RWPE2 (cell line): Measurements from ENCODE around the gene PAN3.

ENCODE experiments used
- ATAC-seq: fragments of 200-7000 bp; cut with Tn5 transposase; 3 replicates; pipeline ENCODE4 v1.9.1; 2021; ENCODE audit warnings: low read depth
- DNase-seq: peaks from one replicate; pipeline ENCODE4 v3.0.0-alpha.2; 2020; ENCODE audit warnings: low spot score
- H3K27ac ChIP-seq: fragments of 450-650 bp; 2 replicates; pipeline ENCODE4 v1.5.1; 2017; ENCODE audit warnings: mild to moderate bottlenecking; ENCODE audit not compliant: poor library complexity, severe bottlenecking
- H3K27me3 ChIP-seq: fragments of 250-450 bp; sonication (Bioruptor Pico); 2 replicates; pipeline ENCODE4 v1.5.1; 2021; ENCODE audit warnings: mild to moderate bottlenecking, moderate library complexity; ENCODE audit not compliant: insufficient read depth, poor library complexity, severe bottlenecking
- H3K36me3 ChIP-seq: fragments of 250-450 bp; sonication (Bioruptor Pico); 2 replicates; pipeline ENCODE4 v1.5.1; 2020; ENCODE audit warnings: low read depth, mild to moderate bottlenecking, moderate library complexity
- H3K4me1 ChIP-seq: fragments of 250-450 bp; sonication (Bioruptor Pico); 2 replicates; pipeline ENCODE4 v1.5.1; 2021; ENCODE audit warnings: mild to moderate bottlenecking, moderate library complexity; ENCODE audit not compliant: insufficient read depth, poor library complexity, severe bottlenecking
- H3K4me3 ChIP-seq: fragments of 250-450 bp; sonication (Bioruptor Pico); 2 replicates; pipeline ENCODE4 v1.5.1; 2021; ENCODE audit warnings: mild to moderate bottlenecking, moderate library complexity; ENCODE audit not compliant: severe bottlenecking
- H3K9me3 ChIP-seq: fragments of 250-450 bp; sonication (Bioruptor Pico); 2 replicates; pipeline ENCODE4 v1.5.1; 2021; ENCODE audit warnings: mild to moderate bottlenecking, moderate library complexity; ENCODE audit not compliant: severe bottlenecking
- CTCF ChIP-seq: fragments of 450-650 bp; IDR thresholded peaks from one replicate; pipeline ENCODE4 v1.5.1; 2017; ENCODE audit warnings: mild to moderate bottlenecking, moderate library complexity; ENCODE audit not compliant: poor library complexity, severe bottlenecking

PAN3 gene

DNA sequence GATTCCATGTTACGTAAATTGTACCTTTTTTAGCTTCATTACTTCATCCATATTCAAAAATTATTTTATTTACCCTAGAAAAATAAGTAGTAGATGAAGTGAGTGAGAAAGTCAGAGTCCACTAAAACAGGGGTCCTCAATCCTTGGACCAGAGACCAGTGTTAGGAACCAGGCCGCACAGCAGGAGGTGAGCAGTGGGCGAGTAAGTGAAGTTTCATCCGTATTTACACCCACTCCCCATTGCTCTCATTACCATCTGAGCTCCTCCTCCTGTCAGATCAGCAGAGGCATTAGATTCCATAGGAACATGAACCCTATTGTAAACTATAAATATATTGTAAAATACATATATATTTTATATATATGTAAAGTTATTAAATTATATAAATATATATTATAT, 119.0 kb downstream of the PAN3 start:
- H3K27me3 ChIP-seq: no peaks in the 10 kb centered on the region
- TF ChIP-seq CTCF: no peak
- no peak overlapping the region for H3K27ac ChIP-seq
- H3K4me3 ChIP-seq: no peak overlapping the region
- no peak for DNase-seq
- H3K36me3 ChIP-seq: peaks cover 35% of the 10 kb centered on the region
- ATAC-seq: no peak
- no peaks in the 10 kb centered on the region for H3K9me3 ChIP-seq
- no peaks in the 10 kb centered on the region for H3K4me1 ChIP-seq

- H3K4me1 ChIP-seq: no peaks in the 10 kb centered on the region
- no peaks in the 10 kb centered on the region for H3K9me3 ChIP-seq
- no peaks in the 10 kb centered on the region for H3K27me3 ChIP-seq
- no peak for ATAC-seq
- DNase-seq: no peak
- H3K36me3 ChIP-seq: peaks cover 42% of the 10 kb centered on the region
- H3K4me3 ChIP-seq: no peak overlapping the region
- no peak for TF ChIP-seq CTCF
- no peak overlapping the region for H3K27ac ChIP-seq
These were observed 120.1 kb downstream of the PAN3 start for GRCh38 chr13:28258417-28258816.

DNA sequence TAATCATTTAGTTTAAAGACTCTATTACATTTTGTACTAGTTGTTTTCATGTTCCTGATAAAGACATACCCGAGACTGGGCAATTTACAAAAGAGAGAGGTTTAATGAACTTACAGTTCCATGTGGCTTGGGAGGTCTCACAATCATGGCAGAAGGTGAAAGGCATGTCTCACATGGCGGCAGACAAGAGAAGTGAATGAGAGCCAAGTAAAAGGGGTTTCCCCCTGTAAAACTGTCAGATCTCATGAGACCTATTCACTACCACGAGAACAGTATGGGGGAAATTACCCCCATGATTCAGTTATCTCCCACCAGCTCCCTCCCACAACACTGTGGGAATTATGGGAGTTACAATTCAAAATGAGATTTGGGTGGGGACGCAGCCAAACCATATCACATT, 129.2 kb downstream of the PAN3 start:
- no peak overlapping the region for H3K27ac ChIP-seq
- ATAC-seq (no peak), DNase-seq (no peak)
- peaks cover 34% of the 10 kb centered on the region for H3K36me3 ChIP-seq
- H3K4me1 ChIP-seq: no peaks in the 10 kb centered on the region
- no peaks in the 10 kb centered on the region for H3K27me3 ChIP-seq
- TF ChIP-seq CTCF: no peak
- peaks cover 2% of the 10 kb centered on the region for H3K9me3 ChIP-seq
- H3K4me3 ChIP-seq: no peak overlapping the region

DNA sequence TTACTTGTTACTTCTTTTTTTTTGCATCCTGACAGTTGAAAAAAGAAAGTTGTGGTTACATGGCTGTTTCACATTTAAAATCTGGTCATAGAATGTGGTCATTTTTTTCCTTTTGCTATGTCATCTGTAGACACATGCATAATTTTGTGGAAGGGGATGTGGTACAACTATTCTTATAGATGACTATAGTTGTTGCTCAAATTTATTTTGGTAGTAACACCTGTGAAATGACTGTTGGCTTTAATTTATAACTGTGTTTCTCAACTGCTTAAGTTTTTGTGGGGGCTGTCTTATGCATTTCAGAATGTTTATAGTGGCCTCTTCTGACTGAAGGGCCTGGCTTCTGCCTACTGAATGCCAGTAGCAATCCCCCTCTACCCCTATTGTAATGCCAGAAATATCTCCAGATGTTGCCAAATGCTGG, 130.5 kb downstream of the PAN3 start:
- Histone ChIP-seq H3K4me3 (no peak overlapping the region), H3K36me3 (peaks cover 32% of the 10 kb centered on the region), H3K27ac (no peak overlapping the region), H3K27me3 (no peaks in the 10 kb centered on the region), H3K9me3 (peaks cover 2% of the 10 kb centered on the region), H3K4me1 (no peaks in the 10 kb centered on the region)
- DNase-seq: no peak
- ATAC-seq: no peak
- no peak for TF ChIP-seq CTCF

- no peak for TF ChIP-seq CTCF
- no peaks in the 10 kb centered on the region for H3K4me1 ChIP-seq
- H3K9me3 ChIP-seq: peaks cover 2% of the 10 kb centered on the region
- no peaks in the 10 kb centered on the region for H3K27me3 ChIP-seq
- DNase-seq (no peak), ATAC-seq (no peak)
- H3K36me3 ChIP-seq: peaks cover 30% of the 10 kb centered on the region
- no peak overlapping the region for H3K27ac ChIP-seq
- no peak overlapping the region for H3K4me3 ChIP-seq
These were observed 132.9 kb downstream of the PAN3 start for GRCh38 chr13:28271056-28271840.
